Activated CD8-positive, alpha-beta T cell treated with anti-CD3 and anti-CD28 coated beads for 36 hours (primary cell): ENCODE measurements around the gene BRAF. TPM values are rescaled to one million over a fixed set of nuclear protein-coding genes. Genes with fewer than 3 reads are reported as not detected.

Experiments
- ATAC-seq: fragments of 200-7000 bp; cut with Tn5 transposase; one replicate; pipeline ENCODE4 v1.10.0; 2021; ENCODE audit warnings: mild to moderate bottlenecking, moderate library complexity
- CTCF ChIA-PET: fragments of 350-600 bp; sonication (Branson Sonifier 250); formaldehyde crosslinking; loops from one replicate; lab custom pipeline; 2021; ENCODE audit warnings: antibody characterized with exemption; lab: Charles Lee
- POLR2A ChIA-PET: fragments of 350-600 bp; sonication (Branson Sonifier 250); formaldehyde crosslinking; loops from one replicate; lab custom pipeline; 2021; ENCODE audit warnings: antibody characterized with exemption; lab: Charles Lee
- DNase-seq: peaks from one replicate; pipeline ENCODE4 v3.0.0-alpha.2; 2020
- H3K27ac Mint-ChIP-seq: one replicate; pipeline ENCODE4 v1.8.0; 2021; ENCODE audit warnings: mild to moderate bottlenecking, mixed read lengths
- H3K27me3 Mint-ChIP-seq: one replicate; pipeline ENCODE4 v1.8.0; 2021; ENCODE audit warnings: mixed read lengths
- H3K36me3 Mint-ChIP-seq: one replicate; pipeline ENCODE4 v1.8.0; 2021; ENCODE audit warnings: low read depth, mixed read lengths
- H3K4me1 Mint-ChIP-seq: one replicate; pipeline ENCODE4 v1.8.0; 2021; ENCODE audit warnings: low read depth, mixed read lengths
- H3K4me3 Mint-ChIP-seq: one replicate; pipeline ENCODE4 v1.8.0; 2021; ENCODE audit warnings: mild to moderate bottlenecking, moderate library complexity, mixed read lengths
- H3K9me3 Mint-ChIP-seq: one replicate; pipeline ENCODE4 v1.8.0; 2021; ENCODE audit warnings: mixed read lengths
- CTCF ChIP-seq: fragments of 200-600 bp; IDR thresholded peaks from one replicate; pipeline ENCODE4 v1.8.0; 2022; ENCODE audit warnings: antibody characterized with exemption, mild to moderate bottlenecking
- intact Hi-C: fragments of 100-400 bp; cut with micrococcal nuclease; formaldehyde crosslinking; loops from one replicate; pipeline ENCODE4 v1.10.0; 2022
- total RNA-seq, 2 experiments: library from RNA; stranded (reverse); gene quantifications; one replicate each; pipeline ENCODE4 v1.2.3, GENCODE V29; 2021

BRAF gene
- total RNA-seq, 2 experiments from 2014 or later, result 30.0 to 30.6 TPM

- TF ChIP-seq CTCF, result no peak
- Mint-ChIP-seq H3K4me3 (no peak overlapping the region), H3K36me3 (peaks cover 37% of the 10 kb centered on the region), H3K9me3 (no peaks in the 10 kb centered on the region), H3K4me1 (no peaks in the 10 kb centered on the region), H3K27ac (no peak overlapping the region), H3K27me3 (no peaks in the 10 kb centered on the region)
- DNase-seq, result no peak
- intact Hi-C loops, result no loop called here
- CTCF ChIA-PET, result interaction anchor here (1.0 kb wide), 1 partner anchor 9 kb away, joined by 3 read pairs; no protein-coding TSS in a partner anchor
- POLR2A ChIA-PET, result interaction anchor here (1.2 kb wide), 1 partner anchor 10 kb away, joined by 3 read pairs; no protein-coding TSS in a partner anchor
- ATAC-seq, result no peak
Observed at GRCh38 chr7:140683657-140684056, 241.1 kb downstream of the BRAF start.

GRCh38 chr7:140681766-140682165 lies 243.0 kb downstream of the BRAF start:
- intact Hi-C loops, result no loop called here
- Mint-ChIP-seq H3K4me3 (no peak overlapping the region), H3K9me3 (no peaks in the 10 kb centered on the region), H3K4me1 (peaks cover 3% of the 10 kb centered on the region), H3K36me3 (peaks cover 43% of the 10 kb centered on the region), H3K27ac (no peak overlapping the region), H3K27me3 (no peaks in the 10 kb centered on the region)
- POLR2A ChIA-PET, result no interaction called here
- CTCF ChIA-PET, result interaction anchor here (2.0 kb wide), 1 partner anchor 29 kb away, joined by 6 read pairs; no protein-coding TSS in a partner anchor
- ATAC-seq, result no peak
- no peak for DNase-seq
- TF ChIP-seq CTCF, result no peak

- TF ChIP-seq CTCF, result no peak
- no peaks in the 10 kb centered on the region for H3K27me3 Mint-ChIP-seq
- no peak overlapping the region for H3K27ac Mint-ChIP-seq
- intact Hi-C loops, result no loop called here
- ChIA-PET POLR2A (interaction anchor here (1.5 kb wide), 1 partner anchor 333 kb away, joined by 3 read pairs; no protein-coding TSS in a partner anchor), CTCF (interaction anchor here (0.7 to 2.0 kb wide), 2 partner anchors 28 to 45 kb away, joined by 3 to 6 read pairs; no protein-coding TSS in a partner anchor)
- H3K4me3 Mint-ChIP-seq, result no peak overlapping the region
- H3K4me1 Mint-ChIP-seq, result peaks cover 8% of the 10 kb centered on the region
- H3K36me3 Mint-ChIP-seq, result peaks cover 43% of the 10 kb centered on the region
- DNase-seq, result no peak
- no peaks in the 10 kb centered on the region for H3K9me3 Mint-ChIP-seq
- ATAC-seq, result no peak
Observed at GRCh38 chr7:140680886-140681285, 243.8 kb downstream of the BRAF start.

GRCh38 chr7:140679186-140679585 lies 245.5 kb downstream of the BRAF start:
- ChIA-PET CTCF (interaction anchor here (0.9 kb wide), 1 partner anchor 162 kb away, joined by 4 read pairs; no protein-coding TSS in a partner anchor), POLR2A (no interaction called here)
- Mint-ChIP-seq H3K27ac (no peak overlapping the region), H3K4me3 (no peak overlapping the region), H3K9me3 (no peaks in the 10 kb centered on the region), H3K27me3 (no peaks in the 10 kb centered on the region), H3K36me3 (peaks cover 43% of the 10 kb centered on the region), H3K4me1 (peaks cover 23% of the 10 kb centered on the region)
- TF ChIP-seq CTCF, result no peak
- intact Hi-C loops, result no loop called here
- DNase-seq (no peak), ATAC-seq (no peak)

- Mint-ChIP-seq H3K4me1 (peaks cover 26% of the 10 kb centered on the region), H3K4me3 (no peak overlapping the region), H3K27me3 (no peaks in the 10 kb centered on the region), H3K27ac (no peak overlapping the region), H3K9me3 (no peaks in the 10 kb centered on the region), H3K36me3 (peaks cover 39% of the 10 kb centered on the region)
- DNase-seq, result no peak
- ChIA-PET POLR2A (no interaction called here), CTCF (no interaction called here)
- intact Hi-C loops, result no loop called here
- no peak for TF ChIP-seq CTCF
- ATAC-seq, result no peak
Observed at GRCh38 chr7:140678816-140679130, 246.0 kb downstream of the BRAF start.
